ENCODE measurements around the gene NIPA2. TPM values are rescaled to one million over a fixed set of nuclear protein-coding genes. Genes with fewer than 3 reads are reported as not detected.

NIPA2 gene
- total and polyA plus RNA-seq, 3 experiments from 2014 or later: 55.4 to 112 (median 102) TPM

GRCh38 chr15:22881739-22882440, 43.4 kb downstream of the NIPA2 start:
- Mint-ChIP-seq H3K36me3 (peaks cover 3 to 9% (median 9%) of the 10 kb centered on the region in 3 donors), H3K9me3 (no peaks in the 10 kb centered on the region), H3K4me1 (peaks cover 0 to 4% (median 0%) of the 10 kb centered on the region in 3 donors), H3K27me3 (peaks cover 0 to 3% of the 10 kb centered on the region in 2 donors), H3K4me3 (no peak overlapping the region), H3K27ac (no peak overlapping the region)
- no peaks in the 10 kb centered on the region for H3K36me3 ChIP-seq (ENCODE audit: insufficient read depth, low read length)
- no peaks in the 10 kb centered on the region for H3K4me1 ChIP-seq (ENCODE audit: insufficient read depth, low read length)
- DNase-seq: no peak
- no peak overlapping the region for H3K4me3 ChIP-seq (ENCODE audit: low read length)
- no peaks in the 10 kb centered on the region for H3K27me3 ChIP-seq (ENCODE audit: insufficient read depth, low read length, poor library complexity, severe bottlenecking)
- POLR2A ChIA-PET: no interaction called here
- CTCF ChIA-PET: no interaction called here
- H3K27ac ChIP-seq (ENCODE audit: low read depth, low read length): no peak overlapping the region
- no peaks in the 10 kb centered on the region for H3K9me3 ChIP-seq (ENCODE audit: low read length)

DNA sequence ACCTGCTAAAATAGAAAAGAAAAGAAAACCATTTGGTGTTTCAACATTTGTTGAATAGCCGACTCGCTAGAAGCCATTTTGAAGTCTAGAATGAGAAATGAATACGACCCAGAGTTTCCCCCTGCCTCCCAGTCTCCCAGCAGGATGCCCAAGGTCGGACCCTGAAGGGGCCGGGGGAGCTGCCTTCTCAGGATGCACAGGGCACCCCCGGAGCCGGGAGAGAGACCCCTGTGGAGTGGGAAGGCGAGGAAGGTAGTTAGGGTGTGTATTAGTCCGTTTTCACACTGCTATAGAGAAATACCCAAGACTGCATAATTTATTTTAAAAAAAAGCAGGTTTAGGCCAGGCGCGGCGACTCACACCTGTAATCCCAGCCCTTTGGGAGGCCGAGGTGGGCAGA, 44.7 kb downstream of the NIPA2 start:
- Mint-ChIP-seq H3K27ac (no peak overlapping the region), H3K36me3 (peaks cover 3 to 8% (median 7%) of the 10 kb centered on the region in 3 donors), H3K4me1 (peaks cover 0 to 4% (median 0%) of the 10 kb centered on the region in 3 donors), H3K9me3 (no peaks in the 10 kb centered on the region), H3K4me3 (no peak overlapping the region), H3K27me3 (peaks cover 0 to under 1% of the 10 kb centered on the region in 2 donors)
- Histone ChIP-seq H3K27ac (ENCODE audit: low read depth, low read length) (no peak overlapping the region), H3K9me3 (ENCODE audit: low read length) (no peaks in the 10 kb centered on the region), H3K4me3 (ENCODE audit: low read length) (no peak overlapping the region), H3K4me1 (ENCODE audit: insufficient read depth, low read length) (no peaks in the 10 kb centered on the region), H3K36me3 (ENCODE audit: insufficient read depth, low read length) (no peaks in the 10 kb centered on the region), H3K27me3 (ENCODE audit: insufficient read depth, low read length, poor library complexity, severe bottlenecking) (no peaks in the 10 kb centered on the region)
- ChIA-PET CTCF (no interaction called here), POLR2A (no interaction called here)
- DNase-seq: no peak

DNA sequence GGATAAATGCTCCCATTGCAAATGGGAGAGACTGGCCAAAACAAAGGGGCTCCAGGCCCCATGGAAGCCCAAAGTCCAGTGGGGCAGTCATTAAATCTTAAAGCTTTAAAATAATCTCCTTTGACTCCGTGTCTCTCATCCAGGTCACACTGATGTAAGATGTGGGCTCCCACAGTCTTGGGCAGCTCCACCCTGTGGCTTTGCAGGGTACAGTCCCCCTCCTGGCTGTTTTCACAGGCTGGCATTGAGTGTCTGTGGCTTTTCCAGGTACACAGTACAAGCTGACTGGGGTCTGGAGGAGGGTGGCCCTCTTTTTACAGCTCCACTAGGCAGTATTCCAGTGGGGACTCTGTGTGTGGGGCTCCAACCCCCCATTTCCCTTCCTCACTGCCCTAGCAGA, 45.9 kb downstream of the NIPA2 start:
- Histone ChIP-seq H3K4me3 (ENCODE audit: low read length) (no peak overlapping the region), H3K27ac (ENCODE audit: low read depth, low read length) (no peak overlapping the region), H3K4me1 (ENCODE audit: insufficient read depth, low read length) (no peaks in the 10 kb centered on the region), H3K27me3 (ENCODE audit: insufficient read depth, low read length, poor library complexity, severe bottlenecking) (no peaks in the 10 kb centered on the region), H3K9me3 (ENCODE audit: low read length) (no peaks in the 10 kb centered on the region), H3K36me3 (ENCODE audit: insufficient read depth, low read length) (no peaks in the 10 kb centered on the region)
- DNase-seq: no peak
- Mint-ChIP-seq H3K9me3 (no peaks in the 10 kb centered on the region), H3K4me3 (peak overlapping the region in 1 of 7 donors; percentile 11), H3K27ac (no peak overlapping the region), H3K27me3 (no peaks in the 10 kb centered on the region), H3K4me1 (peaks cover 0 to 4% (median 0%) of the 10 kb centered on the region in 3 donors), H3K36me3 (peaks cover 2 to 7% (median 3%) of the 10 kb centered on the region in 3 donors)
- ChIA-PET POLR2A (no interaction called here), CTCF (no interaction called here)

DNA sequence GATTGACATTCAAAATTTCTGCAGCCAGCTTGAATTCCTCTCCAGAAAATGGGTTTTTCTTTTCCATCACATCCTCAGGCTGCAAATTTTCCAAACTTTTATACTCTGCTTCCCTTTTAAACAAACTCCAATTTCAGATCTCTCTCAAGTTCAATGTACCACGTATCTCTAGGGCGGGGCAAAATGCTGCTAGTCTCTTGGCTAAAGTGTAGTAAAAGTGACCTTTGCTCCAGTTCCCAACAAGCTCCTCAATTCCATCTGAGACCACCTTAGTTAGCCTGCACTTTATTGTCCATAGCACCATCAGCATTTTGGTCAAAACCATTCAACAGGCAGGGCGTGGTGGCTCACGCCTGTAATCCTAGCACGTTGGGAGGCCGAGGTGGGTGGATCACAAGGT, 46.7 kb downstream of the NIPA2 start:
- H3K27ac ChIP-seq (ENCODE audit: low read depth, low read length): no peak overlapping the region
- H3K36me3 ChIP-seq (ENCODE audit: insufficient read depth, low read length): no peaks in the 10 kb centered on the region
- no peak for DNase-seq
- Mint-ChIP-seq H3K27me3 (no peaks in the 10 kb centered on the region), H3K9me3 (no peaks in the 10 kb centered on the region), H3K36me3 (peaks cover 2 to 7% (median 3%) of the 10 kb centered on the region in 3 donors), H3K27ac (peak overlapping the region in 1 of 8 donors; percentile 3), H3K4me1 (peaks cover 0 to 4% (median 0%) of the 10 kb centered on the region in 3 donors), H3K4me3 (no peak overlapping the region)
- H3K4me3 ChIP-seq (ENCODE audit: low read length): no peak overlapping the region
- H3K4me1 ChIP-seq (ENCODE audit: insufficient read depth, low read length): no peaks in the 10 kb centered on the region
- no peaks in the 10 kb centered on the region for H3K9me3 ChIP-seq (ENCODE audit: low read length)
- CTCF ChIA-PET: no interaction called here
- POLR2A ChIA-PET: no interaction called here
- no peaks in the 10 kb centered on the region for H3K27me3 ChIP-seq (ENCODE audit: insufficient read depth, low read length, poor library complexity, severe bottlenecking)

DNA sequence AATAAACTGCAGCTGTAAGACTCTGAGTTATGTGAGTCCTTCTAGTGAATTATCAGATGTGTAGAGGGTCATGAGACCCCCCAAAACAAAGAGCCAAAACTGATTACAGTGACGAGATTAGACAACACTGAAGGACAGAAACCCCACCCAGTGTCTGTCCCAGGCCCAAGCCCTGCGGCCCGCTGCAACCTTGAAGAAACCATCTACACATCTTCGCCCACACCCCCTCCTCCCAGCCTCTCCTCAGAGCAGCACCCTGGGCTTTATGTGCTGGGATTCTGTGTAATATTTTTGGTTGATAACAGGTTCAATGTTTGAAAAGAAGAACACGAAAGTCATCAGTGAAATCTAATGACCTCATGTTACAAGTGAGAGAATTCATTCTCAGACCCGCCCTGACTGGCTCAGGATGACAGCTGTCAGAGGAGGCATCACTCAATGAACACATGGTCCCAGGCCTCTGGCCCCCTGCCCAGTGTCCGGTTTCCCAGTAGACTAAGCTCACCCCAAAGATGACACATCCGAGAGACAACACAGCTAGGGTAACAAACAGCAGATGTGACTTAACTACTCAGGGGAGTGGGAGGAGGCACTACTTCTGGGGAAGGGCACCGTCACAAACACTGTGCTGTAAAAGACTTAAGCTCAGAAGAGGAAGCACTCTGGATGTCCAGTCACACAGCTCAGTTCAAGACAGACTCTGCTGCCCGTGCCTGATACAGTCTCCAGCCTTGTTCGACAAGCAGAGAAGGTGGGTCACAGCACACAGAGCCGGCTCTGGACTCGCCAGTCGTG, 48.9 kb downstream of the NIPA2 start:
- Histone ChIP-seq H3K4me1 (ENCODE audit: insufficient read depth, low read length) (no peaks in the 10 kb centered on the region), H3K9me3 (ENCODE audit: low read length) (no peaks in the 10 kb centered on the region), H3K4me3 (ENCODE audit: low read length) (no peak overlapping the region), H3K27ac (ENCODE audit: low read depth, low read length) (no peak overlapping the region), H3K36me3 (ENCODE audit: insufficient read depth, low read length) (no peaks in the 10 kb centered on the region), H3K27me3 (ENCODE audit: insufficient read depth, low read length, poor library complexity, severe bottlenecking) (no peaks in the 10 kb centered on the region)
- ChIA-PET POLR2A (no interaction called here), CTCF (no interaction called here)
- H3K9me3 Mint-ChIP-seq: no peaks in the 10 kb centered on the region
- H3K27ac Mint-ChIP-seq: no peak overlapping the region
- H3K4me1 Mint-ChIP-seq: peaks cover 0 to 4% (median 0%) of the 10 kb centered on the region in 3 donors
- DNase-seq: no peak
- peaks cover 0 to 2% (median 0%) of the 10 kb centered on the region in 3 donors for H3K36me3 Mint-ChIP-seq
- no peak overlapping the region for H3K4me3 Mint-ChIP-seq
- H3K27me3 Mint-ChIP-seq: no peaks in the 10 kb centered on the region

DNA sequence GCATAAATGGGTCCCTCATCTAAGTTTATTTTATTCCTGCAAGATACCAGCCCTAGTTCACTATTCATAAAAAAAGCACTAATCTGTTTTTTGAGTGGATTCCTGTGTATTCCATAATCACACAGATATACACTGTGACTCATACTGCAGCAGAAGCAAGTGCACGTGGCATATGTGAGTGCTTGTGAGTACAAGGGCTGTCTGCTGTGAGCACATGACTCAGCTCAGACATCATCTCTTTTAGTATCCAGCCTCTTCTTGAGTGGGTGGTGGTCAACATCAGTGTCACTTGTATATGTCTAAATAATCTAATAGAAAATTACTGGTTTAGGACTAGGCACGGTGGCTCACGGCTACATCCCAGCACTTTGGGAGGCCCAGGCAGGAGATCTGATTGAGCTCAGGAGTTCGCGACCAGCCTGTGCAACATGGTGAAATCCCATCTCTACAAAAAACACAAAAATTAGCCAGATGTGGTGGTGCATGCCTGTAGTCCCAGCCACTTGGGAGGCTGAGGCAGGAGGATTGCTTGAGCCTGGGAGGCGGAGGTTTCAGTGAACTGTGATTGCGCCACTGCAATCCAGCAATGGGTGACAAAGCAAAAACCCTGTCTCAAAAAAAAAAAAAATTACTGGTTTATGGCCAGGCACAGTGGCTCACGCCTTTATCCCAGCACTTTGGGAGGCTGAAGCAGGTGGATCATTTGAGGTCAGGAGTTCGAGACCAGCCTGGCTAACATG, 49.8 kb downstream of the NIPA2 start:
- no peak overlapping the region for H3K27ac Mint-ChIP-seq
- CTCF ChIA-PET: no interaction called here
- no peaks in the 10 kb centered on the region for H3K27me3 Mint-ChIP-seq
- peaks cover 0 to 2% (median 0%) of the 10 kb centered on the region in 3 donors for H3K36me3 Mint-ChIP-seq
- H3K36me3 ChIP-seq (ENCODE audit: insufficient read depth, low read length): no peaks in the 10 kb centered on the region
- no peak overlapping the region for H3K4me3 Mint-ChIP-seq
- no peak overlapping the region for H3K27ac ChIP-seq (ENCODE audit: low read depth, low read length)
- DNase-seq: no peak
- H3K4me1 Mint-ChIP-seq: peaks cover 0 to 4% (median 0%) of the 10 kb centered on the region in 3 donors
- H3K9me3 Mint-ChIP-seq: no peaks in the 10 kb centered on the region
- H3K9me3 ChIP-seq (ENCODE audit: low read length): no peaks in the 10 kb centered on the region
- H3K4me3 ChIP-seq (ENCODE audit: low read length): no peak overlapping the region
- POLR2A ChIA-PET: no interaction called here
- H3K27me3 ChIP-seq (ENCODE audit: insufficient read depth, low read length, poor library complexity, severe bottlenecking): no peaks in the 10 kb centered on the region
- no peaks in the 10 kb centered on the region for H3K4me1 ChIP-seq (ENCODE audit: insufficient read depth, low read length)

DNA sequence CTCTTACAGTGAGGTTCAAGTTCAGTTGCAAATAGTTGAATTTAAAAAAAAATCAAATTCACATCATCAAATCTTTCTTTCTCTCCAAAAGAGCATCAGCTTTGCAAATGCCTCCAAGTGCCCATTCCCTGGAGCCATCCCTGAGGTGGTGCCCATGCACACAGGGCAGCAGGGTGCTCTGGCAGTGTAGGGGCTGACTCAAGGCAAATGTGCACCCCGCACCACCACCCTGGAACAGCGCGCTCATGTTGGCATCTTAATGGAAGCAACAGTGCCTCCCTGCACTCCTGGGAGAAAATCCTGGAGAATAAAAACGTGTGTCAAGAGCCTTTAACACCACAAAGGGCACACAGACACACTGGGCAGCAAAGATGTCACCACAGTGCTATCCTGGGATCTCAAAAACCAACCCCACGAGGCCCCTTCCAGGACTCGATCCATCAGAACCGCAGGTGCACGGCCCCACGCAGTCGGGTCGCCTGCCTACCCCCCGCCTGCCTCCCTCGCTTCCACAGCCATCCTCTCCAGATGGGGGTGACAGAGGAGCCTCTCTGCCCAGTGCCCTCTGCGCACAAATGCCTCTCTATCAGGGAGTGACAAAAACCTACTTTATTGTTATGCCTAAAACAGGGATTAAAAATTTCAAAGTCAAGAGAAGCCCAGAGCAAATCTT, 50.8 kb downstream of the NIPA2 start:
- no peaks in the 10 kb centered on the region for H3K9me3 Mint-ChIP-seq
- H3K4me1 Mint-ChIP-seq: peaks cover 0 to 2% (median 0%) of the 10 kb centered on the region in 3 donors
- no peak overlapping the region for H3K27ac ChIP-seq (ENCODE audit: low read depth, low read length)
- ChIA-PET POLR2A (no interaction called here), CTCF (no interaction called here)
- no peaks in the 10 kb centered on the region for H3K27me3 Mint-ChIP-seq
- H3K27ac Mint-ChIP-seq: no peak overlapping the region
- H3K9me3 ChIP-seq (ENCODE audit: low read length): no peaks in the 10 kb centered on the region
- no peaks in the 10 kb centered on the region for H3K36me3 ChIP-seq (ENCODE audit: insufficient read depth, low read length)
- H3K4me3 ChIP-seq (ENCODE audit: low read length): no peak overlapping the region
- H3K4me3 Mint-ChIP-seq: no peak overlapping the region
- no peaks in the 10 kb centered on the region for H3K27me3 ChIP-seq (ENCODE audit: insufficient read depth, low read length, poor library complexity, severe bottlenecking)
- no peaks in the 10 kb centered on the region for H3K4me1 ChIP-seq (ENCODE audit: insufficient read depth, low read length)
- no peak for DNase-seq
- no peaks in the 10 kb centered on the region for H3K36me3 Mint-ChIP-seq

Measured in CD8-positive, alpha-beta memory T cell (primary cell).